ENCODE measurements around the gene COX6B2.

DNA sequence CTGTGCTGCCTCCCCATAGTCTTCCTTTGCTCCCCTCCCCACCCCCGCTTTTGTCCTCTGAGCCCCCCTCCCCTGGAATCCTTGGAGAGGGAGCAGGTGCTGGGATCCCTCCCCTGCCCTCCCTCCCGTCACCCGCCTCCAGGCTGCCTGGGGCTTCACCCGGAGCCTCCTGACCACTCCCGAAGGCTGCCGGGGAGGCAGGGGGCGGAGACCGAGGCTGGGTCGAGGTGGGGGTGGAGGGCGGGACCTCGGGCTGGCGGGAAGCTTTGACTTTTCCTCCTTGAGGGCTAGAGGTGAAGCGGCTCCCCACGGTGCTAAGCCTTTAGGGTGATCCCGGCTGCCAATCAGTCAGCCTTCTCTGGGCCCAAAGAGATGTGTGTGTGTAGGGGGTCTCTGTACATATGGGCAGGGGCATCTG lies 13.3 kb downstream of the COX6B2 start:
- TF ChIP-seq, protein P1, sequence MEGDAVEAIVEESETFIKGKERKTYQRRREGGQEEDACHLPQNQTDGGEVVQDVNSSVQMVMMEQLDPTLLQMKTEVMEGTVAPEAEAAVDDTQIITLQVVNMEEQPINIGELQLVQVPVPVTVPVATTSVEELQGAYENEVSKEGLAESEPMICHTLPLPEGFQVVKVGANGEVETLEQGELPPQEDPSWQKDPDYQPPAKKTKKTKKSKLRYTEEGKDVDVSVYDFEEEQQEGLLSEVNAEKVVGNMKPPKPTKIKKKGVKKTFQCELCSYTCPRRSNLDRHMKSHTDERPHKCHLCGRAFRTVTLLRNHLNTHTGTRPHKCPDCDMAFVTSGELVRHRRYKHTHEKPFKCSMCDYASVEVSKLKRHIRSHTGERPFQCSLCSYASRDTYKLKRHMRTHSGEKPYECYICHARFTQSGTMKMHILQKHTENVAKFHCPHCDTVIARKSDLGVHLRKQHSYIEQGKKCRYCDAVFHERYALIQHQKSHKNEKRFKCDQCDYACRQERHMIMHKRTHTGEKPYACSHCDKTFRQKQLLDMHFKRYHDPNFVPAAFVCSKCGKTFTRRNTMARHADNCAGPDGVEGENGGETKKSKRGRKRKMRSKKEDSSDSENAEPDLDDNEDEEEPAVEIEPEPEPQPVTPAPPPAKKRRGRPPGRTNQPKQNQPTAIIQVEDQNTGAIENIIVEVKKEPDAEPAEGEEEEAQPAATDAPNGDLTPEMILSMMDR (IDR thresholded peaks at IDR 0.05): no peak
- TF ChIP-seq POLR2A (IDR thresholded peaks at IDR 0.05): peak; percentile 11

All from prostate gland (tissue), 2 donors.